HepG2 (cell line): ENCODE measurements around the gene CCNA2. TPM values are rescaled to one million over a fixed set of nuclear protein-coding genes. Genes with fewer than 3 reads are reported as not detected.

ENCODE experiments used
- ATF2 ChIP-seq: sonication (generic); formaldehyde crosslinking; IDR thresholded peaks from 2 replicates; pipeline ENCODE4 v1.4.0; 2020; ENCODE audit warnings: missing genetic modification reagents
- CEBPB ChIP-seq: IDR thresholded peaks from 2 replicates; pipeline ENCODE4 v1.6.1; 2011; ENCODE audit warnings: low read depth, low read length, improper control_type of control experiment, borderline replicate concordance
- ETV5 ChIP-seq: IDR thresholded peaks from 2 replicates; pipeline ENCODE4 v1.6.1; 2018; ENCODE audit warnings: missing biosample characterization, missing genetic modification reagents, inconsistent platforms, borderline replicate concordance
- EZH2 ChIP-seq: conservative IDR thresholded peaks from 2 replicates; pipeline ENCODE4 v1.6.1; 2012; ENCODE audit warnings: mild to moderate bottlenecking, low read depth, low read length, moderate library complexity
- GZF1 ChIP-seq: sonication (generic); formaldehyde crosslinking; IDR thresholded peaks from 2 replicates; pipeline ENCODE4 v1.5.1; 2020; ENCODE audit warnings: mild to moderate bottlenecking, missing genetic modification reagents
- PHF21A ChIP-seq: sonication (generic); formaldehyde crosslinking; IDR thresholded peaks from 2 replicates; pipeline ENCODE4 v1.5.0; 2020; ENCODE audit warnings: mild to moderate bottlenecking, missing genetic modification reagents
- ZBTB7A ChIP-seq: sonication (generic); formaldehyde crosslinking; IDR thresholded peaks from 2 replicates; pipeline ENCODE4 v1.8.0; 2022; ENCODE audit warnings: mild to moderate bottlenecking, missing genetic modification reagents
- ZNF160 ChIP-seq: sonication (generic); formaldehyde crosslinking; IDR thresholded peaks from 2 replicates; pipeline ENCODE4 v1.8.0; 2022; ENCODE audit warnings: mild to moderate bottlenecking, inconsistent platforms, missing genetic modification reagents
- ZNF329 ChIP-seq: sonication (generic); formaldehyde crosslinking; IDR thresholded peaks from 2 replicates; pipeline ENCODE4 v1.9.0; 2021; ENCODE audit warnings: low read depth, mild to moderate bottlenecking, missing genetic modification reagents
- ZNF768 ChIP-seq: sonication (generic); formaldehyde crosslinking; IDR thresholded peaks from 2 replicates; pipeline ENCODE4 v1.4.0; 2020; ENCODE audit warnings: missing genetic modification reagents
- ZSCAN30 ChIP-seq: sonication (generic); formaldehyde crosslinking; IDR thresholded peaks from 2 replicates; pipeline ENCODE4 v1.5.0; 2020; ENCODE audit warnings: mild to moderate bottlenecking, missing genetic modification reagents
- polyA plus RNA-seq, 8 experiments: library from polyadenylated mRNA; depleted of rRNA in 3 of 8; stranded (reverse) in 7 of 8; unstranded in 1 of 8; fragments of >200 nt; fragmentation: Illumina TruSeq in 4 of 8; extraction: Trizol in 4 of 8; gene quantifications; 2 replicates each; pipeline versions ENCODE4 v1.2.1 to v1.2.3, GENCODE V29; 2011 to 2016; ENCODE audit warnings: low read depth in 4 of 8, missing spikeins in 1 of 8, mixed read lengths in 1 of 8; ENCODE audit not compliant: insufficient read depth in 1 of 8
- total RNA-seq, 5 experiments: library from RNA; depleted of rRNA; stranded (reverse); fragments of >200 nt; fragmentation: Illumina TruSeq; extraction: Trizol; gene quantifications; 2 replicates each; pipeline ENCODE4 v1.2.3, GENCODE V29; 2016; ENCODE audit warnings: low read depth in 1 of 5
- TF ChIP-seq, protein P1 (sequence below): sonication (generic); formaldehyde crosslinking; IDR thresholded peaks from 2 replicates; pipeline ENCODE4 v1.4.0; 2020; ENCODE audit warnings: mild to moderate bottlenecking, missing genetic modification reagents, borderline replicate concordance
- TF ChIP-seq, protein P2 (sequence below): sonication (generic); formaldehyde crosslinking; IDR thresholded peaks from 2 replicates; pipeline ENCODE4 v1.9.0; 2021; ENCODE audit warnings: missing genetic modification reagents, mild to moderate bottlenecking, borderline replicate concordance
- TF ChIP-seq, protein P3 (sequence below): IDR thresholded peaks from 2 replicates; pipeline ENCODE4 v1.6.1; 2016; ENCODE audit warnings: missing compliant biosample characterization, missing genetic modification reagents, borderline replicate concordance
- TF ChIP-seq, protein P4 (sequence below): sonication (generic); formaldehyde crosslinking; IDR thresholded peaks from 2 replicates; pipeline ENCODE4 v1.5.0; 2020; ENCODE audit warnings: missing genetic modification reagents

Gene CCNA2
- total and polyA plus RNA-seq, 2 of the 13 experiments (the other 11 are each of a cell fraction or from before 2014, with no cell fraction given) = 31.3 to 105 TPM

DNA sequence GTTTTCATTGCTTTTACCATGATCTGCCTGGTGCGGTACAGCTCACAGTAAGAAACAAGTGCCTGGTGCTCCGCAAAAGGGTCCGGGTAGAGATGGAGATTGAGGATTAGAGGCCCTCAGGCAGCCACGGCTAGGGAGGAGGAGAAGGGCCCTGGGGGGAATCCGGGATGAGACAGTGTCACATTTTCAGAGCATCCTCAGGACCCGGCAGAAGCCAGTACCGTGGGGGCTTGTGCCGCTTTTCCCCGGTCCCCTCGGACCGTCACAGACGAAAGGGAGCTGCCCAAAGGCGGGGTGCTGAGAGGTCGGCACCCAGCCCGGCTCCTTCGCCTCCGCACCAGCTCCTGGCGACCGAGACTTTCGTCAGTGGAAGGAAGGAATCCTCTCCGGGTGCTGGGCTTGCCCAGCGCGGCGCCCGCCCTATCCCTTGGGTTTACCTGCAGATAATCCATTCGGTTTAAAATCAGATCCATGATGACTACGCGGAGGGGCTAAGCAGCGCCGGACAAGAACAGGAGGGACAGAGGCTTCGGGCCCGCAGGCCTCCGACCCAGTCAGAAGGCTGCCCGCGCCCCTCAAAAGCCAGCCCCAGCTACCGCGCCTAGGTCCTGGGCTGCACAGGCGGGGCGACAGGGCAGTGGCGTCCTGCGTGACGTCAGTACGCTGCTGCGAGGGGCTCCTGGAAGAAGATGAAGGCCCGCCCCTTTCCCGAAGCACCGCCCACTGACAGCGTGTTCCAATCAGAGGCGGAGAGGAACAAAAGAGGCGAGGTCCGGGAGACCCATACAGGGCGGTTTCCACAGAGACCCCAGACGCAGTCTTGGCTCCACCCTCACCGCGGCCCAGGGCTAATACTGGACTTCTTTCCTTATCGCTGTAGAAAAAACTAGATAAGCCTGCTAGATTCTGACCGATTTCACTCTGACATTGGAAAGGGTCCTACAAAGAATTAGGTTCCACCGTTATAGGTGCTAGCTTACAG is 46.4 kb upstream of the CCNA2 start, which contains the start of gene BBS7 (continued):
- TF ChIP-seq, protein P1, sequence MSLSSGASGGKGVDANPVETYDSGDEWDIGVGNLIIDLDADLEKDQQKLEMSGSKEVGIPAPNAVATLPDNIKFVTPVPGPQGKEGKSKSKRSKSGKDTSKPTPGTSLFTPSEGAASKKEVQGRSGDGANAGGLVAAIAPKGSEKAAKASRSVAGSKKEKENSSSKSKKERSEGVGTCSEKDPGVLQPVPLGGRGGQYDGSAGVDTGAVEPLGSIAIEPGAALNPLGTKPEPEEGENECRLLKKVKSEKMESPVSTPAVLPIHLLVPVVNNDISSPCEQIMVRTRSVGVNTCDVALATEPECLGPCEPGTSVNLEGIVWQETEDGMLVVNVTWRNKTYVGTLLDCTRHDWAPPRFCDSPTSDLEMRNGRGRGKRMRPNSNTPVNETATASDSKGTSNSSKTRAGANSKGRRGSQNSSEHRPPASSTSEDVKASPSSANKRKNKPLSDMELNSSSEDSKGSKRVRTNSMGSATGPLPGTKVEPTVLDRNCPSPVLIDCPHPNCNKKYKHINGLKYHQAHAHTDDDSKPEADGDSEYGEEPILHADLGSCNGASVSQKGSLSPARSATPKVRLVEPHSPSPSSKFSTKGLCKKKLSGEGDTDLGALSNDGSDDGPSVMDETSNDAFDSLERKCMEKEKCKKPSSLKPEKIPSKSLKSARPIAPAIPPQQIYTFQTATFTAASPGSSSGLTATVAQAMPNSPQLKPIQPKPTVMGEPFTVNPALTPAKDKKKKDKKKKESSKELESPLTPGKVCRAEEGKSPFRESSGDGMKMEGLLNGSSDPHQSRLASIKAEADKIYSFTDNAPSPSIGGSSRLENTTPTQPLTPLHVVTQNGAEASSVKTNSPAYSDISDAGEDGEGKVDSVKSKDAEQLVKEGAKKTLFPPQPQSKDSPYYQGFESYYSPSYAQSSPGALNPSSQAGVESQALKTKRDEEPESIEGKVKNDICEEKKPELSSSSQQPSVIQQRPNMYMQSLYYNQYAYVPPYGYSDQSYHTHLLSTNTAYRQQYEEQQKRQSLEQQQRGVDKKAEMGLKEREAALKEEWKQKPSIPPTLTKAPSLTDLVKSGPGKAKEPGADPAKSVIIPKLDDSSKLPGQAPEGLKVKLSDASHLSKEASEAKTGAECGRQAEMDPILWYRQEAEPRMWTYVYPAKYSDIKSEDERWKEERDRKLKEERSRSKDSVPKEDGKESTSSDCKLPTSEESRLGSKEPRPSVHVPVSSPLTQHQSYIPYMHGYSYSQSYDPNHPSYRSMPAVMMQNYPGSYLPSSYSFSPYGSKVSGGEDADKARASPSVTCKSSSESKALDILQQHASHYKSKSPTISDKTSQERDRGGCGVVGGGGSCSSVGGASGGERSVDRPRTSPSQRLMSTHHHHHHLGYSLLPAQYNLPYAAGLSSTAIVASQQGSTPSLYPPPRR (CRISPR knock-in tag) = no peak
- no peak for TF ChIP-seq EZH2
- TF ChIP-seq, protein P2, sequence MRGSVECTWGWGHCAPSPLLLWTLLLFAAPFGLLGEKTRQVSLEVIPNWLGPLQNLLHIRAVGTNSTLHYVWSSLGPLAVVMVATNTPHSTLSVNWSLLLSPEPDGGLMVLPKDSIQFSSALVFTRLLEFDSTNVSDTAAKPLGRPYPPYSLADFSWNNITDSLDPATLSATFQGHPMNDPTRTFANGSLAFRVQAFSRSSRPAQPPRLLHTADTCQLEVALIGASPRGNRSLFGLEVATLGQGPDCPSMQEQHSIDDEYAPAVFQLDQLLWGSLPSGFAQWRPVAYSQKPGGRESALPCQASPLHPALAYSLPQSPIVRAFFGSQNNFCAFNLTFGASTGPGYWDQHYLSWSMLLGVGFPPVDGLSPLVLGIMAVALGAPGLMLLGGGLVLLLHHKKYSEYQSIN (CRISPR knock-in tag) = no peak
- TF ChIP-seq ZBTB7A (CRISPR knock-in tag) = no peak
- no peak for TF ChIP-seq ZSCAN30 (CRISPR knock-in tag)
- TF ChIP-seq CEBPB = no peak
- no peak for TF ChIP-seq GZF1 (CRISPR knock-in tag)
- no peak for TF ChIP-seq ETV5 (CRISPR knock-in tag)
- peak; percentile 33; the same call in 1 of the 2 replicates for TF ChIP-seq ZNF768 (CRISPR knock-in tag)
- no peak for TF ChIP-seq ZNF329 (CRISPR knock-in tag)
- TF ChIP-seq, protein P3, sequence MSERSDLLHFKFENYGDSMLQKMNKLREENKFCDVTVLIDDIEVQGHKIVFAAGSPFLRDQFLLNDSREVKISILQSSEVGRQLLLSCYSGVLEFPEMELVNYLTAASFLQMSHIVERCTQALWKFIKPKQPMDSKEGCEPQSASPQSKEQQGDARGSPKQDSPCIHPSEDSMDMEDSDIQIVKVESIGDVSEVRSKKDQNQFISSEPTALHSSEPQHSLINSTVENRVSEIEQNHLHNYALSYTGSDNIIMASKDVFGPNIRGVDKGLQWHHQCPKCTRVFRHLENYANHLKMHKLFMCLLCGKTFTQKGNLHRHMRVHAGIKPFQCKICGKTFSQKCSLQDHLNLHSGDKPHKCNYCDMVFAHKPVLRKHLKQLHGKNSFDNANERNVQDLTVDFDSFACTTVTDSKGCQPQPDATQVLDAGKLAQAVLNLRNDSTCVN = no peak
- TF ChIP-seq, protein P4, sequence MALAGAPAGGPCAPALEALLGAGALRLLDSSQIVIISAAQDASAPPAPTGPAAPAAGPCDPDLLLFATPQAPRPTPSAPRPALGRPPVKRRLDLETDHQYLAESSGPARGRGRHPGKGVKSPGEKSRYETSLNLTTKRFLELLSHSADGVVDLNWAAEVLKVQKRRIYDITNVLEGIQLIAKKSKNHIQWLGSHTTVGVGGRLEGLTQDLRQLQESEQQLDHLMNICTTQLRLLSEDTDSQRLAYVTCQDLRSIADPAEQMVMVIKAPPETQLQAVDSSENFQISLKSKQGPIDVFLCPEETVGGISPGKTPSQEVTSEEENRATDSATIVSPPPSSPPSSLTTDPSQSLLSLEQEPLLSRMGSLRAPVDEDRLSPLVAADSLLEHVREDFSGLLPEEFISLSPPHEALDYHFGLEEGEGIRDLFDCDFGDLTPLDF (CRISPR knock-in tag) = no peak
- TF ChIP-seq ZNF160 (CRISPR knock-in tag) = no peak
- TF ChIP-seq ATF2 (CRISPR knock-in tag) = peak; percentile 83
- TF ChIP-seq PHF21A (CRISPR knock-in tag) = peak; percentile 50; the same call in 1 of the 2 replicates
